ENCODE results near the gene SMIM20.

DNA sequence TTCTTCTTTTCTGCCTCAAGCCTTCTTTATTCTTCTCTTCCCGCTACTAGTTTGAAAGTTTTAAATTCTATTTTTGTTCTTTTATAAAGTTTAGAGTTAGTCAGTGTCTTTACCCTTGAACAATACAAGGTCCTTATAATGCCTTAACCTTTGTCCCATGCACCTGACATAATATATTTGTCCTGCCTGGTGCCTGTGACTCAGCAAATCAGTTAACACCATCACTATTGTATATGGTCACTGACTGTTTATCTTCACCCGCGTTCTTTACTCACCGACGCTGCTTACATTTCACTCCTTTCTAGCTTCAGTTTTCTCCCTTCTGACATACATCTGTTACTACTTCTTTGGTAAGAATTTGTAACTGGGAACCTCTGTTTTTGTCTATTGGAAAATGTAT, 5.7 kb downstream of the SMIM20 start:
- TF ChIP-seq, protein P1, sequence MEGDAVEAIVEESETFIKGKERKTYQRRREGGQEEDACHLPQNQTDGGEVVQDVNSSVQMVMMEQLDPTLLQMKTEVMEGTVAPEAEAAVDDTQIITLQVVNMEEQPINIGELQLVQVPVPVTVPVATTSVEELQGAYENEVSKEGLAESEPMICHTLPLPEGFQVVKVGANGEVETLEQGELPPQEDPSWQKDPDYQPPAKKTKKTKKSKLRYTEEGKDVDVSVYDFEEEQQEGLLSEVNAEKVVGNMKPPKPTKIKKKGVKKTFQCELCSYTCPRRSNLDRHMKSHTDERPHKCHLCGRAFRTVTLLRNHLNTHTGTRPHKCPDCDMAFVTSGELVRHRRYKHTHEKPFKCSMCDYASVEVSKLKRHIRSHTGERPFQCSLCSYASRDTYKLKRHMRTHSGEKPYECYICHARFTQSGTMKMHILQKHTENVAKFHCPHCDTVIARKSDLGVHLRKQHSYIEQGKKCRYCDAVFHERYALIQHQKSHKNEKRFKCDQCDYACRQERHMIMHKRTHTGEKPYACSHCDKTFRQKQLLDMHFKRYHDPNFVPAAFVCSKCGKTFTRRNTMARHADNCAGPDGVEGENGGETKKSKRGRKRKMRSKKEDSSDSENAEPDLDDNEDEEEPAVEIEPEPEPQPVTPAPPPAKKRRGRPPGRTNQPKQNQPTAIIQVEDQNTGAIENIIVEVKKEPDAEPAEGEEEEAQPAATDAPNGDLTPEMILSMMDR (IDR thresholded peaks at IDR 0.05; ENCODE audit: low read depth, low read length), result no peak
- TF ChIP-seq EZH2phosphoT487 (IDR thresholded peaks at IDR 0.05; ENCODE audit: low read depth), result no peak
